GM19023 (cell line): ENCODE measurements around the gene ACSL6.
"Not testable (repeated sequence)": the region's sequence is repeated elsewhere in the genome, so short reads cannot be mapped to it uniquely, and the experiment has no call there.

Experiments
- ATAC-seq: cut with Tn5 transposase; IDR thresholded peaks from one replicate; pipeline ENCODE4 v1.9.1; 2021; ENCODE audit warnings: mild to moderate bottlenecking, moderate library complexity; ENCODE audit not compliant: unreplicated experiment

The ACSL6 gene

GRCh38 chr5:131950706-131951105 lies 60.8 kb downstream of the ACSL6 start:
- ATAC-seq, result no peak

DNA sequence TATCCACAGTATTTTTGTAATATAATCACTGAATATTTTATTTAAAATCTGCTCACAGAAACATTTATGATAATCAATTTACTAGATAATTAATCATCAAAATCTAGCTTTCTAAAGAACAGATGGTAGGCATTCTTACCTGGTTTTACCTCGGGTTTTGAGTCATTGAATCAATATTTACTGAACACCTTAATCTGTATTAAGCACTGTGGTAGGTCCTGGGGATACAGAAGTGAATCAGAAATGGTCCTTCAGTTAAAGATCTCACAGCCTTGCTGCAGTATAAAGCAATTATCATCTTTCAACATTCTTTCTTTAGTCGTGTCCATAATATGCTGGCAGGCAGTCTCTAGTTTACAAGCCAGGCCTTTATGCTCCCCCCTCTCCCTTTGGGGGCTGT lies 64.0 kb downstream of the ACSL6 start:
- ATAC-seq, result no peak

DNA sequence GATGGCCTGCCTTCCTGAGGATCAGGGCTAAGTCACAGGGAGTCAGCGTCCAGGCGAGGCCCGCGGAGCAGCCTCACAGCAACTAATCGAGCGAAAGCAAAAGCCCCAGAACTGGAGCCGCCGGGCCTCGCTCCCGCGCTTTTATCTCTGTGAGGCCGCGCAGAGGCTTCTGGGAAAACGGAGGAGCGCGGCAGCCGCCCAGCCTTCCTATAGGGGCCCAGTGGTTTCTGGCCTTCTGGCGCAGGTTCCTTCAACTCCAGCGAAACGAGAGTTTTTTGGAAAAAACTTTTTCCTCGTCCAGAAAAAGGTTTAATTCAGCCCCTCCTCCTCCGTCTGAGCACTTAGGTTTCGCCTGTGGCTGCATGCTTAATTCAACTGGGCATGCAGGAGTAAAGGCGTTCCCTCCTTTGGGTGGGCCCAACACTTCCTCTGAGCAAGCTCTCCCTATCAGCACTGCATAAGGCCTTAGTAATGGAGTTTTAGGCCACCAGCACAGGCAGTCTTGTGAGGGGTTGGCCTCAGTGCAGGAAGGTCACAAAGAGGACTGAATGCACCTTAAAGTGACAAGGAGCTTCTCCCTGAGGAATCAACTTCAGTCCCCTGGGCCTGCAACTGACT lies 65.8 kb downstream of the ACSL6 start, which contains the start of gene MEIKIN:
MEIKIN (minus strand) TSS at position 113 of the 618 bp plus-strand sequence. CDS start 158 bp downstream, outside the sequence.
- ATAC-seq, result no peak

DNA sequence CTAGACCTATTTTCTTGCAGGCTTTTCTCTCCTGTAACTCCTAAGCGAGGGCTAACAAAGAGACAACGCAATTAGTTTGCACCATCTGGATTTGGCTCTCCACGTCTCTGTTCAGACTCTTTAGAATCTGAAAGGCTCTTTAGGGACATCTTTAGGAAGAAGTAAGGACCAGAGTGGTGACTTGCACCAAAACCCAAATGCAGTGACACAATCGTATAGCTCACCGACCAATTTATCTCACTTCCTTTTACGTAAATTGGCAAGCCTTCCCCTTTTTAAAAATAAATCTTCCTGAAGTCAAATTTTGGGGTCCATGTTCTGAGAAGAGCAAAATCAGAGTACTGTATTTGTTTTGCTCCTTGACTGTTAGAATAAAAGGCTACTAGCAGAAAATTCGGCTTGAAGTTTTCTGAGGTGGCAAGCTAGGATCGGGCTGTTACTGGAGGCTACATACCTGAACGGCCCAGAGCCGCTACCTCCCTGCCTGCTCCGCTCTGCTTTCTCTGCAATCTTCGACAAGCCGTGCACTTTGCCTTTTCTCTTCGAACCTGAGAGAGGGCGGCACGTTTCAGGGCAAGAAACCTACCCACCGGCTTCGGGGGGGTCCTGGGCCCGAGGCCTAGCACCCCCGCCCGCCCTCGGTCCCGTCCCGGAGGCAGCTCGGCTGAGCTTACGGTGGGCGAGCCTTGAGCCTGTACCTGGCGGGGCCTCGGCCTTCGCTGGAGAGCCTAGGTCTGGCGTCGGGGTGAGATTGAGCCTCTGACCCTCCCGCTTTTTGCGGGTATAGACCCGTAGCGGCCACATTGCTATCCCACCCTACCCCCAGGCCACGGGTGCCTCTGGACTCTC lies 66.5 kb downstream of the ACSL6 start:
- ATAC-seq, result no peak

DNA sequence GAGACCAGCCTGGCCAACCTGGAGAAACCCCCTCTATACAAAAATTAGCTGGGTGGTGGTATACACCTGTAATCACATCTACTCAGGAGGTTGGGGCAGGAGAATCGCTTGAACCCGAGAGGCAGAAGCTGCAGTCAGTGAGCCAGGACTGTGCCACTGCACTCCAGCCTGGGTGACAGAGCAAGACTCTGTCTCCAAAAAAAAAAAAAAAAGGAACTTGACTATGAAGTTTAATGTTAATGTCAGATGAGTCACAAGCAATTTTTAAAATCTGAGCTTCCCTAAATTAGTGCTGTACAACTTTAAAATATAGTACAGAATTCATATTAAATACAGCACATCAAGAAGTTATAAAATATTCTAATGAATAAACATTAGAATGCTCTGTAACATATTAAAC lies 67.5 kb downstream of the ACSL6 start:
- ATAC-seq, result no peak

- ATAC-seq, result no peak
These were observed 69.4 kb downstream of the ACSL6 start for GRCh38 chr5:131942016-131942415.

DNA sequence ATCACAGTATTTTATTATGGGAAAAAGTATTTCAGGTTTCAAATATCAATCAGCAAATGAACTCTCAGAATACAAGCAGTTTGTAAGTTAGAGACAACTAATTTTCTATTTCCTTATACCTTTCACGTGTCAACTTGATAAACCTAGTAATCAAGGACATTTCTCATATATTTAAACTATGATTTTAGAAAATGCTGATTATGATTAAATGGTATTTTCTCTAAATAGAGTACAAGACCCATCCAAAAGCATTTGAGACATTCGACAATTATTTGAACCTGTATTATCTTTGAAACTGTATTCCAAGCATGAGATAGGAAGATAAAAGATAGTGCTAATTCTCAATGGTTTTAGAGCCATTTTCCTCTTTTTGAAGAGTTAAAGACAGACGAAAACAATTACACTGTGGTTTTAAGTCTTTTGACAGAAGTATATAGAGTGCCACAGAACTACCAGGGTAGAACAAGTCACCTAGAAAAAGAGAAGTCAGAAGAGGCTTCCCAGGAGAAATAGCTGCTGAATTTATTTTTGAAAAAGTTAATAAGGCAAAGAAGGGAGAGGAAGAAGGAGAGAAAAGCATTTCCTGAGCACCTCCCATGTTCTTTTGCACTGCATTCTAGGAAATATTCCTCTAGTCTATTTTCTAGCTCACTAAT lies 71.6 kb downstream of the ACSL6 start:
- no peak for ATAC-seq

GRCh38 chr5:131932235-131932634 lies 79.2 kb downstream of the ACSL6 start:
- no peak for ATAC-seq

GRCh38 chr5:131928957-131929356 lies 82.5 kb downstream of the ACSL6 start:
- no peak for ATAC-seq

DNA sequence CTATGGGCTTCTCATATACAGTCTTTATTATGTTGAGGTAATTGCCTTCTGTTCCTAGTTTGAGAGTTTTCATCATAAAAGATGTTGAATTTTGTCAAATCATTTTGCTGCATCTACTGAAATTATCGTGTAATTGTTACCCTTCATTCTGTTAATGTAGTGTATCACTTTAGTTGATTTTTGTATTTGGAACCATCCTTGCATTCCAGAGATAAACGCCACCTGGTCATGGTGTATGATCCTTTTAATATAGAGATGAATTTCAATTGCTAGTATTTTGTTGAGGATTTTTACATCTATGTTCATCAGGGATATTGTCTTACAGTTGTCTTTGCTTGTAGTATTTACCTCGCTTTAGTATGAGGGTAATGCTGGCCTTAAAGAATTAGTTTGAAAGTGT lies 85.3 kb downstream of the ACSL6 start:
- no peak for ATAC-seq

- ATAC-seq, result no peak
These were observed 95.0 kb downstream of the ACSL6 start for GRCh38 chr5:131916481-131916880.

- ATAC-seq, result no peak
These were observed 97.0 kb downstream of the ACSL6 start for GRCh38 chr5:131914472-131914871.

DNA sequence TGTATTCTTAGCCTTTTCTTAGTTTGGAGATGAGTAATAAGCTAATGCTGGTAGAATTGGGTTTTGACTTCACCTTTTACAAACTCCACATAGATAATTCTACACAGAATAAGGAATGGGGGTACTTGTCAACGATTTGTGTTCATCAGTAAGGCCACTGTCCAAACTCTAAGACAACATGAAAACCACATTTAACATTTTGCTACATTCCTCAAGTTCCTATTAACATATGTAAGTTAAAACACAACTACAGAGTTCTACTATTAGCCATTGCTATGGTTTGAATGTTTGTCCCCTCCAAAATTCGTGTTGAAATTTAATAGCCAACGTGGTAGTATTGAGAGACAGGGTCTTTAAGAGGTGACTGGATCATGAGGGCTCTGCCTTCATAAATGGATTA lies 97.9 kb downstream of the ACSL6 start:
- no peak for ATAC-seq

DNA sequence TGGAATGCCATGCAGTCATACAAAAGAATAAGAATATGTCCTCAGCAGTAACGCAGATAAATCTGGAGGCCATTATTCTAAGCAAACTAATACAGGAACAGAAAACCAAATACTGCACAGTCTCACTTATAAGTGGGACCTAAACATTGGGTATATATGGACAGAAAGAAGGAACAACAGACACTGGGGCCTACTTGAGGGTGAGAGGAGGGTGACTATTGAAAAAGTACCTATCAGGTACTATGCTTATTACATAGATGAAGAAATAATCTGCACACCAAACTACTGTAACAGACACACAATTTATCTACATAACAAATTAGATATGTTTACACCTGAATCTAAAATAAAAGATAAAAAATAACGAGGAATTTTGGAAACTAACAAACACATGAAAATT lies 104.8 kb downstream of the ACSL6 start:
- no peak for ATAC-seq

GRCh38 chr5:131902266-131902665 lies 109.2 kb downstream of the ACSL6 start:
- ATAC-seq, result not testable (repeated sequence)
